Cortex of kidney (tissue), 1 donor: ENCODE results near the gene NCOA3.

Experiments used
- DNase-seq: peaks from one replicate; lab custom pipeline; 2025; lab: John Stamatoyannopoulos, UW

Gene NCOA3

DNA sequence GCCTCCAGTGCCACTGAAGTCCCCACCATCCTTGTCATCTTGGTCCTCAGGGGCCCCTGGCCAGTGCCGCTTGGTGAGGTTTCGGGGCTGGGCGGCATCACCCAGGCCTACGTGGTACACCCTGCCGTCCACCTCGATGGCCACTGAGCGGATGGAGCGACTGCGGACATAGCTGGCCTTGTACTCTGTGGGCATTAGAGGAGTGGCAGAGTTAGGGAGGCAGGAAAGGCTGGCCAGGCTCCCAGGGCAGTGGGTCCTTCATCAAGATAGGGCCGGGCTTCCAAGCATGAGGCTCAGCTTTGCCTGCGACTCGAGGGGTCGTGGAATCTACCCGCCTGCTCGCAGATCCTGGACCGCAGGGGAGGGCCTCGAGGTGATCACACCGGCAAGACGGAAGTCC, 164.6 kb downstream of the NCOA3 start:
- no peak for DNase-seq

DNA sequence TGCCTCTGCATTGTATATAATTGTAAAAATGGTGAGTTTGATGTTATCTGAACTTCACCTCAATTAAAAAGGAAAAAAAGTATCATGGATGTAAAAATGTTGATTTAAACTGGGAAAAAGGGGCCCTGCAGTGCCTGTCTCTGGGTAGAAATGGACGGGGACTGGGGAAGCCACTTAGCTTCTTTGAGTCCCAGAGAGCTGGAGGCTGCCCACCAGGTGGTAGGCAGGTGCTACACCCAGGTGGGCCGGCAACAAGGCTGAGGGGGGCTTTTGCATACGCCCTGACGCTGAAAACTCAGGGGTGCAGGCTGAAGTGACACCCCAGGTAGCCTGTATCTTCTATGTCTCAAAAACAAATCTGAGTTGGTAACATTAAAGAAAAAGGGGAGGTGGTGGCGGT, 165.4 kb downstream of the NCOA3 start:
- no peak for DNase-seq

DNA sequence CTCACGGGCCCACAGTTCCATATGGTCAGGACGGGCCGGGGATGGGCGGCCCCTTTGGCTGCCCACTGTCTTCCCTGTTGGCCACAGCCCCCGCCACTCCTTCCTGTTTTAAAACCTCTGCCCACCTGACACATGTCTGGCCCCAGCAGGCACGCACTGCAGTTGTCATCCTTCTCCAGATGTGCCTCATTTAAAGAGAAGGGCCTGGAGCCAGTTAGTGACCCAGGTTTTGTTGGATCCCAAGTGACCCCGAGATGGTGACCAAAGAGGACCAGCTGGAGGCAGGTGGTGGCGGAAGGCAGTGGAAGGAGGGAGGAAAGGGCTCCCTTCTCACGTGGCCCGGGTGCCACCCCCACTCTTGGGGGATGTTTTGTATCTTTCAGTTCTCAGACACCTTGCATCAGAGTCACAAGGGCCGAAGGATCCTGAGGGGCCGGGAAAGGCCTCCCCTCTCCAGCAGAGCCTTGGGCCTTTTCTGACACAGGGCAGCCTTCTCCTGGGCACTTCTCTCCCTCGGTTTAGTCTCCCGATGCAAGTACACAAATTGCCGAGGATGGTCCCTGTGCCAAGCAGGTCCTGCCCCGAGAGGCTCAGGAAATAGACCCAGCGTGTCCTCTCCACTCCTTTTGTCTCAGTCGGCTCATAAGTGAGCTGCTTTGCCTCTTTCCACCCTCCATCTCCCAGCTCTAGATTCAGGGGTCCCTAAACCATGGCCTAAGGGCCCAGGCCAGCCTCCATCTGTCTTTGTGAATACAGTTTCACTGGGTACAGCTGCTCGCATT, 166.0 kb downstream of the NCOA3 start:
- no peak for DNase-seq

DNA sequence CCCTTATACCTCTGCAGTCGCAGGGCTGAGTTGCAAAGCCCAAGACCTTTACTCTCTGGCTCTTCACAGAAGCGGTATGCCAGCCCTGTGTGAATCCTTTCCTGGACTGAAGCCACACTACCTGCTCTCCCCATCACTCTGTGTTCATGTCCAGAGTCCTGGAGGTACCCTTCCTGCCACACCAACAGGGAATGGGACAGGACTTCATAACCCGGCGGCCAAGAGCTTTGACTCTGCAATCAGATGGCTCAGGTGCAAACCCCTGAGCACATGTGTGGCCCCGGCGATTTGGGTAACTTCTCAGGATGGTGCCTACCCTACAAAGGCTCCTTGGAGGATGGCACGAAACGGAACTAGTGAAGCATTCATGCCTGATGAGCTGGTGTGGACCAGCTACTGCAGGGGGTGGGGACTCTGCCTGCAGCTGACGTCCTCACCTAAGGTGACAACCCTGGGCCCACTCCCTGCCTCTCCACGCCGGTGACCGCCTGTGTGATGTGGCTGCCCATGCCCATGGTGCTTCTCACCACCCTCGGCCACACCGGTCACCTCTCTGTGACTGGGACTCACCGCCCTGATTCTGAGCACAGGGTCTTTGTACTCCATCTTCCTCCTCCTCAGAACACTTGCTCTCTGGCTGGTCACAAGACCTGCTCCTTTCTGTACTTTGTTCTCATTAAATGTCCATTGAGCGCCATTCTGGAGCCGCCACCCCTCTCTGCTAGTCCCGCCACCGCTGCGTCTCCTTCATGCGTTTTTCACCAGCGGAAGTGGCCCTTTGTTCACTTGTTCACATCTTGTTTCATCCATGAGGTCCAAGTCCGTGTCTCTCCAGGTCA, 166.8 kb downstream of the NCOA3 start:
- DNase-seq: no peak

DNA sequence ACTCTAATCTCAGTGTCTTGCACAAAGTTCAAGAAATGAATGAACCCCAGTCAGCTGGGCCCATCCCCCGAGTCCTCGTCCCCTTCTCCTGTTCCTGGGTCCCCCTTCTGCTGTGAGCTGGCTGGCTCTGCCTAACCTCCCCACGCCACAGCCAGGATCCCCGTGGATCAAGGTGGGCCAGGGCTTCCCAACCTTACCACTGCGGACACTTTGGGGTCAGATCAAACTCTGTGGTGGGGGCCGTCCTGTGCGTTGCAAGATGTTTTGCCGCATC, 167.4 kb downstream of the NCOA3 start:
- no peak for DNase-seq

DNA sequence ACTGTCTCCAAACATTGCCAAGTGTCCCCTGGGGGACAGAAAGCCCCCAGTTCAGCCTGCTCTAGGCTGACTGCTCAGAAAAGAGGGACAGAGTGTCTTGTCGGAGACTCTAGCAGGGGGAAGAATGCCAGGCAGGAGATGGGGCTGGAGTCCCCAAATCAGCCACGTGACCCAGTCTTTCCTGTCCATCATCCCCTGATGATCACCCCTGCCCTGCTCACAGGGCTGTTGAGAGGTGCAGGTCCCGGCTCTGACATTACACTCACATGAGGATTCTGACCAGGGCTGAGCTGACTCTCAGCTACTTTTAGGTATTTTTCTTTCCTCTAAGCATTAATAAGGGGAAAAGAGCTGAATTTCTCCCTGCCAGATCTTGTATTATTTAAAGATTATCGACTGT, 167.8 kb downstream of the NCOA3 start:
- DNase-seq: no peak

DNA sequence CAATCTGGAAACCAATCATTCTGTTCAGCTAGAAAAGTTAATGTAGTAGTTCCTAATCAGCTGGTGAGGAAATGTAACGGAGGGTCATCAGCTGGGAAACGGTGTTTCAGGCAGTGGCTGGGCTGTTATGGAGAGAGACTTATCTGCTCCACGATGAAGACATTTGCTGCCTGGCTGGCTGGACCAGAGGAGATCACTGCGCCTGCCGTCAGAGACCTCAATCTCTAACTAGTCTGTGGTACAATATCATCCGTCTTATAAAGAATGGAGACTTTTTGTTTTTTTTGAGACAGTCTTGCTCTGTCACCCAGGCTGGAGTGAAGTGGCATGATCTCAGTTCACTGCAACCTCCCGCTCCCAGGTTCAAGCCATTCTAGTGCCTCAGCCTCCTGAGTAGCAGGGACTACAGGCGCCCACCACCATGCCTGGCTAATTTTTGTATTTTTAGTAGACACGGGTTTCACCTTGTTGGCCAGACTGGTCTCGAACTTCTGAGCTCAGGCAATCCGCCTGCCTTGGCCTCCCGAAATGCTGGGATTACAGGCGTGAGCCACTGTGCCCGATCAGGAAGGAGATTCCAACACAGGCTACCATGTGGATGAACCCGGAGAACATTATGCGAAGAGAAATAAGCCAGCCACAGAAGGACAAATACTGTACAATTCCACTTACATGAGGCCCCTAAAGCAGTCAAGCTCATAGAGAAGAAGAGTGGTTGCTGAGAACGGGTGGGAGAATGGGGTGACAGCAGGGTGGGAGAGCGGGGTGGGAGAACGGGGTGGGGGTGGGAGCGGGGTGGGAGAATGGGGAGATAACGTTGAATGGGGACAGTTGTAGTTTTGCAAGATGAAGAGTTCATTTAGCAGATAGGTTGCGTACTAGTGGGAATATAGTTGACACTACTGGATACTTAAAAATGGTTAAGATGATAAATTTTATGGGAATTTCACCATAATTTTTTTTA, 168.5 kb downstream of the NCOA3 start:
- no peak for DNase-seq

DNA sequence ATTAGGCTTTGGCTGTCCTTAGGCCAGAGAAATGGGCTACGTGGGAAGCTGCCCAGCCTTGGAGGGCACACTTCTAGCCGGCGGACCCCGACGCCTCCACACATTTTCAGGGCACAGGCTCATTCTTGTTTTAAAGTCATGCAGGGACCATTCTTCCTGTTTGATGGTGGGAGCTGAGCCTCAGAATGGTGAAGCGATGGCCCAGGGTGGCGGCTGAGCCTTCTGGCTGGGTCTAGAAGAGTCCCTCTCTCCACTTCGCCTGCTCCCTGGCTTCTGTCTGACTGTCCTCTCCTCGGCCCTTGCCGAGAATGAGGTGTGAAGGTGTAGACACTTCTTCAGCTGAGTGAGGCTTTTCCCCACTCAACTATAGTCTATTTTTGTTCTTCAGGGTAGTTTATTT, 169.2 kb downstream of the NCOA3 start:
- DNase-seq: no peak

DNA sequence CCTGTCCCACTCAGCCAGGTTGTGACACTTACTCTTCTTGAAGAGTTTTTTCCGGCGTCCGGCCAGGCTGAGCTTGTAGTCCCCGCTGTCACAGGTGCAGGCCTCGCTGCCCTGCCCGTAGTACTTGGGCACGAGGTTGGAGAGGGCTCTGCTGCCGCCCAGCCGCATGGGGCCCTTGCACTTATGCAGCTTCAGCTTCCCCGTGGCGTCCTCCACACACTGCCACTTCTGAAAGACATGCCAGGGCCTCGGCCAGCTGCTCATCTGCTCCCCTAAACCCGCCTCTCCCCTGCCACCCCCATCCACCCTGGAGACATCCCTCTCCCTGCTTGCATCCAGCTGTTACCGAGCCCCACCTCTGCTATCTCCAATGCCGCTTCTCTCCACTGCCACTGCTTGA, 170.5 kb downstream of the NCOA3 start:
- DNase-seq: no peak

DNA sequence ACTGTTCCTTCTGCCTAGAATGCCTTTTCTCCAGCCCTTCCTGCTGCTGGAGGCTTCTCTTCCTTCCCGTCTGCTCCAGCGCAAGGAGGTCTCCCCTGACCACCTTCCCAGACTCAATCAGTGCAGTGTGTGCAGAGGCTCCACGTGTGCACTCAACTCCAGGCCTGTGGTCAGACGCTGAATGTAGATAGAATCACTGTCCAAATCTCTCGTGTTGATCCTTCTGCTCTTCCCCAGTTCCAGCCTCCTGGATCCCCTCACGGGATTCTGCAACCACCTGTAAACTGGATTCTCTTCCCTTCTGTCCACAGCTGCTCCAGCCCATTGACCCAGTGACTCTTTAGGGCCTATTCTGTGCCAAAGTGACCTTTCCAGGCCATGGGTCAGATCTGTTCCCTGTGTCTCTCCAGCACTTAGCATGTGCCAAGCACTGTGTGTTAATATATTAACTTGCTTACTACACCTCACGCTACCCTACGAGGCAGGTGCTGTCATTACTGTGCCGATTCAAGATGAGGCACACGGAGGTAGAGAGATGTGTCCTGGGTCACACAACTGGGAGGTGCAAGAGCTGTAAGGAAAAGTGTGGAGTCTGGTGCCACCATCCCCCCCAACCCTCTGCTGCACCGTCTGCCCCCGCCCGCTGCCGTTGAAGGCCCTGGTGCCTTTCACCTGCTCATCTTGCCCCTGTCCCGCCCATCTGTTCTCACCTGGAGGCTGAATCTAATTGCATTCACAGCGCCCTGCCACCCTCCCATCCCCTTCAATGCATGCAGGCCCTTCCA, 171.4 kb downstream of the NCOA3 start:
- no peak for DNase-seq

DNA sequence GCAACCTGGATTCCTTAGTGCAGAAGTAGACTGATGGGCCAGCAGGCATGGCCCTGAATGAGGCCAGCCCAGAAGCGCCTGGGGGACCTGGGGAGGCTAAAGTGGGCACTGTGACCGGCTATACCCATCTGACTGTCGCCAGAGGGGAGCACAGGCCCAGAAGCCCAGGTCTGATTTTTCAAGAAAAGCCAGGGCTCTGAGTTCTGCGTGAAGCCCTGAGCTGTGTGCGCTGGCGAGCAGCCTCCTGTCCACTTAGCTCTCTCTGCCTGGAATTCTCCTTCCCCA, 171.9 kb downstream of the NCOA3 start:
- no peak for DNase-seq

DNA sequence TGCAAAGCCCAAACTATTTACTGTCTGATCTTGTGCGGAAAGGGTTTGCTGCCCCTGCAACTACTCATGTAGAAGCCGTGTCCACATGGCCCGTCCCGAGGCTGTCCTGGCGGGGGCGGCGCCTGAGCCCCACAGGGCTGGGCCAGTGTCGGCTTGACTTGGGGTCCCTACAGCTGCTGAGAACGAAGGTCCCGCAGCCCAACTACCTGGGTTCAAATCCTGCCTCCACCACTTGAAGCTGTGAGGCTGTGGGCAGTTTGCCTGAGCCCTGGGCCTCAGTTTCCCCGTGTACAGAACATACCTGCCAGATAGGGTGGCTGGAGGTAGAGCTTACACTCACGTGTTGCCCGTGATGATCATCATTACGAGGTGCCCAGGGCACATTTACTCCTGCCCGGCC, 172.5 kb downstream of the NCOA3 start:
- DNase-seq: no peak

DNA sequence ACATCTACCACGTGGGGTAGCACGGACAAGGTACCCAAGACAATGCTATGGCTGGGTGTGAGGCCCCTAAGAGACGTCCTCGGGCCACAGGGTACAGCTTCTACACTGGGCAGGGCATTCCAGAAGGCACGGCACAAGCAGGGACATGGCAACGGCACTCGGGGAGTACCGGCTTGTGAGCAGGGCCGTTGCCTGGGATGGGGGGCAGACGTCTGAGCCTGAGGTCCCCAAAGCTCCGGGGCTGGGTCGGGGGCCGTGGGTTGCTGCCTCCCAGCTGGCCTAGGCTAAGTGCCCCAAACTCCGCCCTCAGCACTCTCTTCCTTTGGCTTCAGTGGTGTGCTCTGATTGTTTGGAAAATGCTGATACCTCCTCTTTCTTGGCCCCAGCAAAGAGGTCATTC, 173.0 kb downstream of the NCOA3 start:
- no peak for DNase-seq

DNA sequence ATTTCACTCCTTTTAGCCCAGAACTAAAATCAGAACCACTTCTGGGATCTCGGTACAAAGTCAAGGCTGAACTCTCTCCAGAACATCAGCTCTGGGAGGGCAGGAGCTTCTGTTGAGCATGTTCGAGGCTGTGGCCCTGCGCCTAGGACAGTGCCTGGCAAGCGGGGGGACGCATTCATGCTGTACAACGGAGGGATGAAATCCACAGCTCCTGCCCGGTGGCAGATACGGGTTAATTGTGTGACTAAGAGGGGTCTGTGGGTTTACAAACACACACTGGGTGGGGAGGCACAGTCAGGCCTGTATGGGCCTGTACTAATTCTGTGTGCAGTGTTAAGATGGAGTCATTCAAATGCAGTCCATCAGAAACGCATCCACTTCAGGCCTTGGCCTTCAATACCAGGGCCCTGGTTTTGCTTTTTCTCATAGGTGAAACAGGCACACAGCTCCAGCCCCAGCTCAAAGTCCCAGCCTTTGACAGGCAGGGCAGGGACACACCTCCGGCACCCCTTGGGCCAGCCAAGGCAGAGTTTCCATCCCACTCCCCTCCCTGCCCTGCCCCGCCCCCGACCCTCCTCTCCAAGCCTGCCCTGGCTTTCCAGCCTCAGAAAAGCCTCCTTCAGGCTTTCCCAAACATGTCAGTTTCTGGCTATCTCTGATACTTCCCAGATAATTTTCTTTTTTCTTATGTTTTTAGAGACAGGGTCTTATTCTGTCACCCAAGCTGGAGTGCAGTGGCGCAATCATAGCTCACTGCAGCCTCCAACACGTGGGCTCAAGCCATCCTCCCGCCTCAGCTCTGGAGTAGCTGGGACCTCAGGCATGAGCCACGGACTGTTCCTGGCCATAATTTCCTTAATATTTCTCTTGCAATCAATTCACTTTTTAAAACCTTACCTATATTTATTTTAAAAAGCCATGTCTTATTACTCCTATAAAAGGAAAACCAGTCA, 173.8 kb downstream of the NCOA3 start:
- no peak for DNase-seq

DNA sequence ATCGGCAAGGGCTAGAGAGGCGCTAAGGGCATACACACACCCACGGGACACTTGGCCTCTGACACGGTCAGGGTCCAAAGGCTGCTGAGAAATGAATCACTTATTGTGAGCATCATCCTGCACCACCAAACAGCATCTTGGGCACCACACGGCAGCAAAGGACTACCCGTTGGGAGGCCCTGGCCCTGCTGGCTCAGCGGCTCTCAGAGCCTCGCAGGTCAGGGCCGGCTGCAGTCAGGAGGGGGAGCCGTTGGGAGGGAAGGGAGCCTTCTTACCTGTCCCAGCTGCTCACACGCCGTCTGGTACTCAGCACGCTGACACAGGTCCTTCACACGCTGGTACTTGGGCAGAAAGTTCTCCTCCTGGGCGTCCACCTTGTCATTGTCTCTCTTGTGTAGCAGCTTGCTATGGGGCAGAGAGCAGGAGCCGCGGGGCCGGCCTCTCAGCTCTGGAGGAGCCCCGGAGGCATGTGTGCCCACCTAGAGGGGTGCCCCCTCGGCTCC, 174.6 kb downstream of the NCOA3 start:
- no peak for DNase-seq

DNA sequence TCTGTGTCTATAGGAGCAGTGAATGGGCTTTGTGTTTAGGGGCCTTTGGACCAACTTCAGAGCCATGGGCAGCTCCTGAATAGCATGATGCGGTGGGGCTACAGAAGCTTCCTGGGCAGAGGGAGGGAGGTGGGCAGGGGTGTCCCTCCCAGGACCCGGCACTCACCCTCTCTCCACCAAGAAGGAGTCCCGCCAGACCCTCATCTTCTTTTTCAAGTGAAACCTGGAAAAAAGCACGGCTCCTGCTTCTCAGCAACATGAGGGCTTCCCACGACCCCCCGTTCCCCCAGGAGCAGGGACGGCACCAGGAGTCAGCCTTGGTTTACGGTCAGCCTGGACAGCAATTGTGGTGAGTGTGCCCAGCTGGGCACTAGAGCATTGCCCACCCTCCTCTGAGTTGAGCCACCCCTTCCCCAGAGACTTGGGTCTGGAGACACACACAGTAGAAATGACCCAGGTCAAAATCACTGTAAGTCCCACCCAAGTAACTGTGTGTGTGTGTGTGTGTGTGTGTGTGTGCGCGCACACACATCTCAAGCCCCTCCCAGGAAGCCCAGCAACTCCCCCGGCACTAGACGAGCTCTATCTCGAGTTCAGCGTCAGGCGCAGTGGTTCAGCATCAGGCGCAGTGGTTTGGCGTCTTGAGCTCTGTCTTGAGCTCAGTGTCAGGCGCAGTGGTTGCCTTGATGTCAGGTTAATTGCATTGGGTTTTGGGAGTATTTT, 175.4 kb downstream of the NCOA3 start:
- no peak for DNase-seq

DNA sequence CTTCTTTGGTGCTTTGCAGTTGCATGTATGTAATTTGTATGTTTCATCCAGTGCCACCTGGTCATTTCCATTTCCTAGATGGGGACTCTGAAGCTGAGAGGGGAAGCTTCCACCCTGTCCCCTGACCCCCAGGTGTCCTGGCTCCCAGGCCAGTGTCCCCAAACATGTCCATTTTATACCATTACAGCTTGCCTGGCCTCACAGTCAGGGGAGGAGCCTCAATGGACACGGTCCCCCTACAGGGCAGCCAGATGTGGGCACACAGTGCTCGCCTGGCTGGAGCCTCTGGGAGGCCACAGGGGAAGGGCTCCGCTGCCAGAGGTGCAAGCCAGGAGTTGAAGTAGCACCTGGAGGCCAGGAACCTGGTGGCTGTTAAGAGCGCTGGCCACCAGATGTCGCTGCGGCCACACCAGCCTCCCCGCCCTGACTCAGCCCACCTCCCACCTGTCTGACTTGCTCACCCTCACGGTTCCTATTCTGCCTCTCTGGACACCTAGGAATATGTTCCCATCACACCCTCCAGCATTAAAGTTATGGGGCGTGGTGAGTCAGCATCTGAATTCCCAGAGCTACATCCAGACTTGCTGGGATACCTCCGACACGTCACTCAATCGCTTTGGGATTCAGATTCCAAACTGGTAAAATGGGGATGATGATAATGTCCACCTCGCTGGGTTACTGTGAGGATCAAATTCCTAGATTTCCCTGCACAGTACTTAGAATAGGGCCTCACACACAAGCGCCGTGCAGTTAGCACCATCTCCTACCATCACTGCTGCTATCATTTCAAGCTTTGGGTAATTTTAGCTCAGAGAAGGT, 176.2 kb downstream of the NCOA3 start:
- no peak for DNase-seq

DNA sequence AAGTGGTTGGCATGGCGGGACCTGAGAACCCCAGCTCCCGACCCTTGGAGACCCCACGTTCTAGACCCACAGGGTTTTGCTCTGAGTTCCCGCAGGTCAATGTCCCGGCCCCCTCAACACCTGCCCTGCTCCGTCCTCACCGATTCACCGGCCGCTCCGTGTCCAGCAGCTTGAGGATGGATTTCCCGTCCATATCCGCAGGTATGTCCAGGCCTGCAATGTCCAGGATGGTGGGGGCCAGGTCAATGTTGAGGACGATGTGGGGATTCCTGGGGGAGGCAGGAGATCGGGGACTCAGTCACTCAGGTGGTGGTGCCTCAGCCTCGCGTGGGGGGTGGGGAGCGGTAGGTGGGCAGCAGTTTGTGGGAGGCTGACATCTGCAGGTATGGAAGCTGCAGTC, 176.8 kb downstream of the NCOA3 start:
- no peak for DNase-seq

DNA sequence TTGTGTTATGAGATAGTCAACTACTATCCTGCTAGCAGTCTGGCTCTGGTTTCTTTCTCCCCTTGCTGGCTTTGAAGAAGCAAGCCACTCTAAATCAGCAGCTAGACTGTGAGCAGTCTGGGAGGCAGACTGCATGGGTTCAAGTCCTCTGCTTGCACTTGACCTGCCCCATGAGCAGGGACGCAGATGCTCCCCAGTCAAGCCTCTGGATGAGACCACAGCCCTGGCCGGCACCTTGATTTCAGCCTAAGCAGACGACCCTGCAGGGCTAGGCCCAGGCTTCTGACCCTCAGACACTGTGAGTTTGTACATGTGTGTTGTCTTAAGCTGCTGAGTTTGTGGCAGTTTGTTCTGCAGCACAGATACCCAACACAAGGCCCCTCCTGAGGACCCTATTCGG, 177.8 kb downstream of the NCOA3 start:
- no peak for DNase-seq
